22Rv1 (cell line): ENCODE results near the gene IRGC.
A peak's percentile ranks its signal among the peaks of the same experiment; 100 is the strongest.

Experiments
- H3K27ac ChIP-seq: fragments of 450-650 bp; 2 replicates; pipeline ENCODE4 v1.5.1; 2017
- ZFX ChIP-seq: fragments of 450-650 bp; IDR thresholded peaks from 2 replicates; pipeline ENCODE4 v1.6.1; 2017; ENCODE audit warnings: antibody characterized with exemption, borderline replicate concordance
- TF ChIP-seq, protein P1 (sequence below): fragments of 450-650 bp; IDR thresholded peaks from 2 replicates; pipeline ENCODE4 v1.5.1; 2017; ENCODE audit warnings: mild to moderate bottlenecking

IRGC gene

GRCh38 chr19:43735957-43736356 is 20.1 kb downstream of the IRGC start:
- no peak overlapping the region for H3K27ac ChIP-seq

DNA sequence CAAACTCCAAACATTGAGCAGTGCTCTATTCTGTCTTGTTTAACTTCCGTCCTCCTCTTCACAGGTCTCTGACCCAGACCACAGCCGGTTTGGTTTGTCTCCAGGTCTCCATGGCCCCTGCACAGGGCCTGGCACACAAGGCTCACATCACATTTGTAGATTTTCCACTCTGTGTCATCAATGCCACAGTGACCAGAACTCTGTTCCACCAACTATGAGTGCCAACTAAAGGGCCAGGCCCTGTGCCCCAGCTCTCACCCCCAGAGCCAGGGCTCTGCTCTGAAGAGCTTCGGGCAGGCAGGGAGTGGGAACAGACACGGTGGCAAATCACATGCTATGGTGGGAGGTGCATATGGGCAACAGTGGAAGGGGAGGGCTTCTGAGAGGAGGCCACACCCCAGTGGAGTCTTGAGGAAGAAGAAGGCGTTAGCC is 22.9 kb downstream of the IRGC start:
- TF ChIP-seq, protein P1, sequence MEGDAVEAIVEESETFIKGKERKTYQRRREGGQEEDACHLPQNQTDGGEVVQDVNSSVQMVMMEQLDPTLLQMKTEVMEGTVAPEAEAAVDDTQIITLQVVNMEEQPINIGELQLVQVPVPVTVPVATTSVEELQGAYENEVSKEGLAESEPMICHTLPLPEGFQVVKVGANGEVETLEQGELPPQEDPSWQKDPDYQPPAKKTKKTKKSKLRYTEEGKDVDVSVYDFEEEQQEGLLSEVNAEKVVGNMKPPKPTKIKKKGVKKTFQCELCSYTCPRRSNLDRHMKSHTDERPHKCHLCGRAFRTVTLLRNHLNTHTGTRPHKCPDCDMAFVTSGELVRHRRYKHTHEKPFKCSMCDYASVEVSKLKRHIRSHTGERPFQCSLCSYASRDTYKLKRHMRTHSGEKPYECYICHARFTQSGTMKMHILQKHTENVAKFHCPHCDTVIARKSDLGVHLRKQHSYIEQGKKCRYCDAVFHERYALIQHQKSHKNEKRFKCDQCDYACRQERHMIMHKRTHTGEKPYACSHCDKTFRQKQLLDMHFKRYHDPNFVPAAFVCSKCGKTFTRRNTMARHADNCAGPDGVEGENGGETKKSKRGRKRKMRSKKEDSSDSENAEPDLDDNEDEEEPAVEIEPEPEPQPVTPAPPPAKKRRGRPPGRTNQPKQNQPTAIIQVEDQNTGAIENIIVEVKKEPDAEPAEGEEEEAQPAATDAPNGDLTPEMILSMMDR = no peak
- no peak for TF ChIP-seq ZFX
- H3K27ac ChIP-seq = peak overlapping the region; percentile 79

More at GRCh38 chr19:43735957-43736356, 20.1 kb downstream of the IRGC start:
- no peak for TF ChIP-seq ZFX
- TF ChIP-seq, protein P1 = no peak

DNA sequence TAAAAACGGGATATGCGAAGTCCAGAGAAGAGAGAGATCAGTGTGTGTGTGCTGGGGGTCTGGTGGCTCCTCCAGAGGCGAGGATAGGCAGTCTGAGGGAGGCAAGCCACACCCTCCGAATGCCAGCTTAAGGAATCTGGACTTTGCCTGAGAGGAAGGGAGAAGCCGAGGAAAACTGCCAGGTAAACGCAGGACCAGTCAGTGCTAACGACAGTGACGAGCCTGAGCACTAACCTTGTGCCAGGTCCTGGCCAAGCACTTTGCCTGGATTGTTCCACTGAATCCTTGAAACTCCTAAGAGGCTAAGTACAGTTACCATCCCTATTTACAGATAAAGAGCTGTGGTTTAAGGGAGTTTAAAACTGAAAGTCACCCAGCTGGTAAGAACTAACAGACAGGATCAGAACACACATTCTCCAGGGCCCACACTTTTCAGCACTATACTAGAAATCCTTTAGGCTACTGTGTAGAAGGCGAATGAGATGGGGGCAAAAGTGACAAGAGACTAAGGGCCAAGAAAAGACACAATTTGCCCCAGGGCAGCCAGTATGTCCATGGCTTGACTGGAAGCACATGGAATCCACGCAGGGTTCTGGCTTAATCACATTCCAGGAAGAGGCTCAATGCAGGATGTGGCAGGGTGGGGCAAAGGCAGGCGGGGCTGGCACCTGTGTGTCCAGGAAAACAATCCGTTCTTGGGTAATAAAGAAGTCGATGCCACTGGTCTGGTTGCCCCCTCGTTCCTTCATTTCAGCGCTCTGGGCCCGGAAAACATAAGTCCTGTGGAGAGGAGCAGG is 23.8 kb downstream of the IRGC start:
- no peak for TF ChIP-seq ZFX
- TF ChIP-seq, protein P1 = no peak
- peak overlapping the region; percentile 79 for H3K27ac ChIP-seq

DNA sequence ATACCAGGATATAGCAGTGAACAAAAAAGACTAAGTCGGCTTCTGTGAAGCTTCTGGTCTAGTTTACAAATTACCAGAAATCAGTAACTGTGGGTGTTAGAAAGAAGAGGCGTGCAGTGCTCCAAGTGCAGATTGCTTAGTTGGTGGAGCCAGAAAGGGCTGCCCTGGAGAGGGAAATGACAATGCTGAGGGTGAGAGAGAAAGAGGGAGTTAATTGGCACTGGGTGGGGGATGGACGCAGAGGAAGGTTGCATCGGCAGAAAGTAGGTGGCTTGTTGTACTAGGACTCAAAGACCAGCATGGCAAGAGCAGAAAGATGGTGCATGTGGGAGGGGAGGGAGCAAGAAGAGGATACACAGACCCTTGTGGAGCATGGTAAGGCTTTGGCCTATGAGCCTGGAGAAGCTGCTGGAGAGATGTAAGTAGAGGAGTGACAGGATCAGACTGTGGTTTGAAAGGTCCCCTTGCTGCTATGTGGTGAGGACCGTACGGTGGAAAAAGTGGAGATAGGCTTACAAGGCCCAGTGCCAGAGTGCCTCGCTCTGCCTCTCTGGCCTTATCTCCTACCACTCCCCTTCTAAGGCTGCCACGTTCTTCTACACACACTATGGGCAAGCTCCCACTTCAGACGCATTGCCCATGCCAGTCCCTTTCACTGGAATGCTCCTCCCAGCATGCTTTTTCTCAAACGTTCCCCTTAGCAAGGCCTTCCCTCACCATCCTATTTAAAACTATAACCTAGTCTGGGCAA is 25.4 kb downstream of the IRGC start:
- TF ChIP-seq ZFX = no peak
- TF ChIP-seq, protein P1 = no peak
- H3K27ac ChIP-seq = peak overlapping the region; percentile 79

DNA sequence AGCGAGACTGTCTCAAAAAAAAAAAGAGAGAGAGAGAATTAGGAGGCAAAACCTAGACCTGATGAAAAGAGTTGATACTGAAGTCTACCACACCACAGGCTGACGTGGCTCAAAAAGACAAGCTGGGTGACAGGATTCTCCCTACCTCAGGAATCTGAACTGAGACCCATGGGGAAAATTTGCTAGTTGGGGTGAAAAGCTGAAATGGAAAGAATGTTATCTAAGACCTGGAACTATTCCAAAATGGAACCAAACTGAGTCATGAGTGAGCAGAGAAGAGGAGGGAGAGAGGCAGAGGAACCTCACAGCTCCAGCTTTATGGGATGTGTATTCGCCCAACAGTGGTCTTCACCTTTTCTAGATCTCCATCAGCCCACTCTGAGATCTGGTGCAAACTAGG is 27.2 kb downstream of the IRGC start:
- no peak for TF ChIP-seq ZFX
- TF ChIP-seq, protein P1 = no peak
- H3K27ac ChIP-seq = no peak overlapping the region

- H3K27ac ChIP-seq = no peak overlapping the region
- TF ChIP-seq ZFX = no peak
- TF ChIP-seq, protein P1 = no peak
Observed at GRCh38 chr19:43747557-43748204, 31.8 kb downstream of the IRGC start.
